Measurements from ENCODE around the gene TUSC2.

The TUSC2 gene

DNA sequence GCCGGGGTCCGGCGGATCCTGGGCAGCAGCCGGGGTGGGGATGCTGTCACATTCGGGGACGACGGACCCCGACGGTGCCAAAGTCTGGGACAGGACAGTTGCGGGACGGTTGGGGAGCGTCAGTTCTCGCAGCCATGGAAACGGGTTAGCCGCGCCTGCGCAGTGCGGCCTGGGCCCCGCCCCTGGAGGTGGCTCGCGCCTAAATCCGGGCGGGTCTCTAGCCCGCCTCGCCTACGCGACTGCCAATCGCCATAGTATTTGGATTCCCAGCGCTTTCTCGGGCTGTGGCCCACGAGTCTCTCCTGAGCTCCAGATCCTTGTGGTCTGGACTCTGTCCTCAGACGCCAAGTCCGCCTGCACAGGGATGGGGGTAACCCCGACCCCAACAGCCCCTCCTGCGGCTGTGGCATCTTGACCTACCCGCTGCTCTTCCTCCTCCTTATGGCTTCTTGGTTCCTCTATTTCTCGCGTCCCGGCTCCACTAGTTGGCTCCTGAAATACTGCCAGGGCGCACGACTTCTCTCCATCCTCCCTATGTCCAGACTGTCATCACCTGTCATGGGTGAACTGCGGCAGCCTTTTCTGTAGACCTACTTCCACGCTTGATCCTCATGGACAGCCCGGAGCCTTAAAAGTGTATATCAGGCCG lies 17.7 kb upstream of the TUSC2 start, which contains the start of gene ZMYND10:
ZMYND10 (minus strand) TSS at position 147 of the 649 bp plus-strand sequence. CDS start 153 bp downstream, outside the sequence.
- Histone ChIP-seq H3K4me3 (ENCODE audit: low read depth, low read length) (peak within 1 kb of the TSS; percentile 53), H3K36me3 (replicated peaks) (peaks cover 2% of the 10 kb centered on the region), H3K27ac (no peak within 1 kb of the TSS), H3K27me3 (replicated peaks) (no peaks in the 10 kb centered on the region)
- DNase-seq: no peak
- TF ChIP-seq, protein P1, sequence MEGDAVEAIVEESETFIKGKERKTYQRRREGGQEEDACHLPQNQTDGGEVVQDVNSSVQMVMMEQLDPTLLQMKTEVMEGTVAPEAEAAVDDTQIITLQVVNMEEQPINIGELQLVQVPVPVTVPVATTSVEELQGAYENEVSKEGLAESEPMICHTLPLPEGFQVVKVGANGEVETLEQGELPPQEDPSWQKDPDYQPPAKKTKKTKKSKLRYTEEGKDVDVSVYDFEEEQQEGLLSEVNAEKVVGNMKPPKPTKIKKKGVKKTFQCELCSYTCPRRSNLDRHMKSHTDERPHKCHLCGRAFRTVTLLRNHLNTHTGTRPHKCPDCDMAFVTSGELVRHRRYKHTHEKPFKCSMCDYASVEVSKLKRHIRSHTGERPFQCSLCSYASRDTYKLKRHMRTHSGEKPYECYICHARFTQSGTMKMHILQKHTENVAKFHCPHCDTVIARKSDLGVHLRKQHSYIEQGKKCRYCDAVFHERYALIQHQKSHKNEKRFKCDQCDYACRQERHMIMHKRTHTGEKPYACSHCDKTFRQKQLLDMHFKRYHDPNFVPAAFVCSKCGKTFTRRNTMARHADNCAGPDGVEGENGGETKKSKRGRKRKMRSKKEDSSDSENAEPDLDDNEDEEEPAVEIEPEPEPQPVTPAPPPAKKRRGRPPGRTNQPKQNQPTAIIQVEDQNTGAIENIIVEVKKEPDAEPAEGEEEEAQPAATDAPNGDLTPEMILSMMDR (IDR thresholded peaks at IDR 0.05; ENCODE audit: low read depth, low read length, missing control alignments): no peak
- in situ Hi-C loops (cut with HindIII; ENCODE audit: low pct_ligation_motif_present, low sequenced_read_pairs): no loop called here

DNA sequence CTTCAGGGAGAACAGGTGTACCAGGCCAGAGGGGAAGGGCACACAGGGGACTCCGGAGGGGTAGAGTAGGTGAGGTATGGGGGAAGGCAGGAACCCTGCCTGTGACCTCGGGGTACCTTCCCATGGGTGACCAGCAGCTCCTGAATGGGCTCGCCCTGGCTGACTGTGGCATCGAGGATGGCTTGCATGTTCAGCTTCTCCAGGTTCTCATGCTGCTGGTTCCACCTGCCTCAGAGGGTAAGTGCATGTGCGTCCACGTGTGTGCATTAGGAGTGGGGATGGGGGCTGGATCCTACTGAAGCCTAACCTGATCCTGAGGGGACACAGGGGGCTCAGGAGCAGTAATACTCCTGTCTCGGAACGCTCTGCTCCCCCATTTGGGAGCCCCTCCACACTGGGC lies 17.0 kb upstream of the TUSC2 start:
- Histone ChIP-seq H3K27ac (no peak overlapping the region), H3K36me3 (replicated peaks) (peaks cover 2% of the 10 kb centered on the region), H3K27me3 (replicated peaks) (no peaks in the 10 kb centered on the region), H3K4me3 (ENCODE audit: low read depth, low read length) (no peak overlapping the region)
- no peak for DNase-seq
- TF ChIP-seq, protein P1 (IDR thresholded peaks at IDR 0.05; ENCODE audit: low read depth, low read length, missing control alignments): no peak
- in situ Hi-C loops (cut with HindIII; ENCODE audit: low pct_ligation_motif_present, low sequenced_read_pairs): no loop called here

DNA sequence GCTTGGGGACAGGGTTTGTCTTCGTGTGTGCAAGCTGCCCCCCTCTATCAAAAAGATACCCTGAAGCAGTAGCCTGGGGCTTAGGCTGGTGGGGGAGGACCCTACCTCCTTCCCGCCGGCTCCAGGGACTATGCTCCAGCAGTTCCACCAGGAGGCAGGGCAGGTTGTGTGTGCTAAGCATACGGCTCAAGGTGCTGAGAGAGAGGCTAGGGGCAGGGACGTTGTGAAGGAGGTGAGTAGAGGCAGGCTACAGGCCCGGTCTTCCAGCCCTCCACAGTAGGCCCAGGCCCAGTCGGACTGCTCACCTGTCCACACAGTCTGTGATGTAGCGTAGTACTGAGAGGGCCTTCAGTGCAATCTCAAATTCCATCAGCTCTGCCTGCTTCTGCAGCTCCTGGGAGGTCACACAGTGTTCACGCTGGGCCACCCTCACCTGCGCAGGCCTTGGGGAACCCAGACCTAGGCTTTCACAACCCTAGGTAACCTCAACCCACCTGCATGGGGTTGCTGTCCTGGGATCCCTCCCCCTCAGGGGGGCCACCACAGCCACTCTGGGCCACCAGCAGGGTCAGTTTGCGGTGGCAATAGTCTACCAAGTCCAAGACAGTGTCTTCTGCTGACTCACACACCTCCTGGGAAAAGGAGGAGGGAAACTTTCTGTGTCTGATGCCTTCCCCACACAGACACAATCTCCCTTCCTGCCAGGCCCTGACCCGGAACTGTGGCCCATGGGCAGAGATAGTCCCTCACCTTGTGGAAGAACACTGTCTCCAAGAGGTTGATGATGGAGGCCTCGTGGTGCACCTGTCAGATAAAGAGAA lies 15.0 kb upstream of the TUSC2 start:
- peaks cover 2% of the 10 kb centered on the region for H3K36me3 ChIP-seq (replicated peaks)
- TF ChIP-seq, protein P1 (IDR thresholded peaks at IDR 0.05; ENCODE audit: low read depth, low read length, missing control alignments): peak; percentile 34
- no peak overlapping the region for H3K4me3 ChIP-seq (ENCODE audit: low read depth, low read length)
- H3K27ac ChIP-seq: no peak overlapping the region
- no peak for DNase-seq
- H3K27me3 ChIP-seq (replicated peaks): no peaks in the 10 kb centered on the region
- in situ Hi-C loops (cut with HindIII; ENCODE audit: low pct_ligation_motif_present, low sequenced_read_pairs): no loop called here

DNA sequence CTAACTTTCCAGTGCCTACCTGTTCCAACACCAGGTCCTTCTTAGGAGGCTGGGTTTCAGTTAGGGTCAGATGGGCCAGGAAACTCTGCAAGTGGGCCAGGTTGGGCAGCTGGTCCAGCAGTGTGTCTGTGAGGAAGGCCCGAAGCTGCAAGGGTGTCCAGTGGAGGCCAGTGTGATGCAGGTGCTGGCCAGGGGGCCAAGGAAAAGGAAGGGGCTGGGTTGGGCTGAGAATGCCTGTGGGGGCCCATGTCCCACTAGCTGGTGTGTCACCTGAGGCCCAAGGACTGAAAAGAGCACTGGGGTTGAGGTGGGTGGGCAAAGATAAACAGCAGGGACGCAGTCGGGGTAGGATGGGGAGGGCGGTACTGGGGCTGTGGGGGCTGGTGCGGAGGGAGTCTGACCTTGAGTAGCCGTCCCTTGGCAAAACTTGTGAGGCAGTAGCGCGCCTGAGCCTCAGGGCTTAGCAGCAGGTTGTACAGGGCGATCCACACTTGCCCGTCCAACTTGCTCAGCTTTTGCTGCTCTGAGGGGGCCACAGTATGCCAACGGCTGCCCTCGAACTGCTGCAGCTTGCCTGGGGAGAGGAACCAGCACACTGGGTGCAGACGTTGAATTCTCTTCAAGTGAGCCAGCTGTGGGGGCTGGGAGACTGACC lies 14.1 kb upstream of the TUSC2 start:
- TF ChIP-seq, protein P1 (IDR thresholded peaks at IDR 0.05; ENCODE audit: low read depth, low read length, missing control alignments): no peak
- H3K27ac ChIP-seq: no peak overlapping the region

DNA sequence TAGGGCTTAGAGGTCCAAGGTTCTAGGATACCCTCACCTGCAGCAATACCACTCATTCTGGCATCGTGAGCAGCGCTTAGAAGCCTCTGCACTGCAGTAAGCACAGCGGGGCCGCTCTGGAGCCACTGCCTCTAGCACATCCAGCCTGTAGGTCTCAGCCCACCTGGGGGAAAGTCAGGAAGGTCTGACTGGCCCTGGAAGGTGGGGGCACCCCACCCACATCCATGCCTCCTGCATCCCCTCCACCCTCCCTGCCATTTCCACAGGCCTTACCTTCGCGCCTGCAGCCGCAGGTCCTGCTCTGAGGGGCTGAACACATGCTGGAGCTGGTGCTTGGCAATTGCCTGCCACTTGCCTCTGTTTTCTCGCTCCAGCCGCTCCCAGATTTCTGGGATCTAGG lies 13.5 kb upstream of the TUSC2 start:
- no peaks in the 10 kb centered on the region for H3K36me3 ChIP-seq (replicated peaks)
- no peak overlapping the region for H3K27ac ChIP-seq
- TF ChIP-seq, protein P1 (IDR thresholded peaks at IDR 0.05; ENCODE audit: low read depth, low read length, missing control alignments): no peak
- in situ Hi-C loops (cut with HindIII; ENCODE audit: low pct_ligation_motif_present, low sequenced_read_pairs): no loop called here
- DNase-seq: no peak
- H3K4me3 ChIP-seq (ENCODE audit: low read depth, low read length): peak overlapping the region; percentile 57
- H3K27me3 ChIP-seq (replicated peaks): no peaks in the 10 kb centered on the region

More for the DNA sequence above, 14.1 kb upstream of the TUSC2 start:
- no peaks in the 10 kb centered on the region for H3K27me3 ChIP-seq (replicated peaks)
- DNase-seq: no peak
- in situ Hi-C loops (cut with HindIII; ENCODE audit: low pct_ligation_motif_present, low sequenced_read_pairs): no loop called here
- H3K36me3 ChIP-seq (replicated peaks): no peaks in the 10 kb centered on the region
- no peak overlapping the region for H3K4me3 ChIP-seq (ENCODE audit: low read depth, low read length)

All from brain microvascular endothelial cell (primary cell).